ENCODE measurements around the gene PCK2. TPM values are rescaled to one million over a fixed set of nuclear protein-coding genes. Genes with fewer than 3 reads are reported as not detected.
A peak's percentile ranks its signal among the peaks of the same experiment; 100 is the strongest.

The PCK2 gene
- polyA plus RNA-seq, 1 donor = 177 TPM

- Histone ChIP-seq H3K36me3 (ENCODE audit: control insufficient read depth, insufficient read depth, low read length) (peaks cover 32% of the 10 kb centered on the region), H3K27me3 (ENCODE audit: control insufficient read depth, insufficient read depth, low read length) (no peaks in the 10 kb centered on the region), H3K4me3 (ENCODE audit: low read length) (no peak overlapping the region), H3K4me1 (ENCODE audit: control insufficient read depth, insufficient read depth, low read length) (peaks cover 48% of the 10 kb centered on the region), H3K9me3 (ENCODE audit: control insufficient read depth, low read depth, low read length) (no peaks in the 10 kb centered on the region), H3K27ac (ENCODE audit: low read length) (no peak overlapping the region)
- DNase-seq = no peak
- WGBS (ENCODE audit: insufficient coverage, low lambda C conversion rate) = no CpG with 5 or more reads among the region's 13 CpGs
These were observed 44.5 kb downstream of the PCK2 start for GRCh38 chr14:24138396-24139271.

DNA sequence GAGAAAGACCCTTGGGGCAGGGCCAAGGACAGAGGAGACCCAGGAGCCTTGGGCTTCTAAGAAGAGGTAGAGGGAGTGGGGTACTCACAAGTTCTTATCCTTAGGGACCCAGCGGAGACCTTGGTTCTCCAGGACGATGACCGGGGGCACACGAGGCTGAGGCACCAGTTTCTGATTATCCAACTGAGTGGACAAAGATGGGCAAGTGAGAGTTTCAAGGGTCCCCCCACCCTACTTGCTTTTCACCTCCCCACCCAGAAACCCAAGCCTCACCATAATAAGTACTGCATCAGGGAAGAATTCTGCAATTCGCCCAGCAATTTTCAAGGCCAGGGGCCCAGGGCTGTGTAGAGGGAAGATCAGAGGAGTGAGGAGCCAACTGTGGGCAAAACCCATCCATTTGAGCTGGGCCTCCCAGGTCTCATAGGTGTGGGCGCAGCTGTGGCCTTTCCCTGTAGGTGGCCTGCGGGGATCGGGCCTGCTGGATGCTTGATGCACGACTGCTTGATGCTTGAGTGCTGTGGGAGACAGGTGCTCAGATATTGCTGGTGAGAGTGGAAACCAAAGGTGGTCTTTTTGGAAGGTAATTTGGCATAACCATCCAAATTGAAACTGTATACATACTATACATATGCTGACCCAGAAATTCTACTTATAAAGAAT is 45.3 kb downstream of the PCK2 start:
- no peak overlapping the region for H3K27ac ChIP-seq (ENCODE audit: low read length)
- DNase-seq = no peak
- WGBS (ENCODE audit: insufficient coverage, low lambda C conversion rate) = no CpG with 5 or more reads among the region's 9 CpGs
- H3K4me1 ChIP-seq (ENCODE audit: control insufficient read depth, insufficient read depth, low read length) = peaks cover 52% of the 10 kb centered on the region
- H3K27me3 ChIP-seq (ENCODE audit: control insufficient read depth, insufficient read depth, low read length) = no peaks in the 10 kb centered on the region
- H3K4me3 ChIP-seq (ENCODE audit: low read length) = no peak overlapping the region
- peaks cover 38% of the 10 kb centered on the region for H3K36me3 ChIP-seq (ENCODE audit: control insufficient read depth, insufficient read depth, low read length)
- H3K9me3 ChIP-seq (ENCODE audit: control insufficient read depth, low read depth, low read length) = no peaks in the 10 kb centered on the region

DNA sequence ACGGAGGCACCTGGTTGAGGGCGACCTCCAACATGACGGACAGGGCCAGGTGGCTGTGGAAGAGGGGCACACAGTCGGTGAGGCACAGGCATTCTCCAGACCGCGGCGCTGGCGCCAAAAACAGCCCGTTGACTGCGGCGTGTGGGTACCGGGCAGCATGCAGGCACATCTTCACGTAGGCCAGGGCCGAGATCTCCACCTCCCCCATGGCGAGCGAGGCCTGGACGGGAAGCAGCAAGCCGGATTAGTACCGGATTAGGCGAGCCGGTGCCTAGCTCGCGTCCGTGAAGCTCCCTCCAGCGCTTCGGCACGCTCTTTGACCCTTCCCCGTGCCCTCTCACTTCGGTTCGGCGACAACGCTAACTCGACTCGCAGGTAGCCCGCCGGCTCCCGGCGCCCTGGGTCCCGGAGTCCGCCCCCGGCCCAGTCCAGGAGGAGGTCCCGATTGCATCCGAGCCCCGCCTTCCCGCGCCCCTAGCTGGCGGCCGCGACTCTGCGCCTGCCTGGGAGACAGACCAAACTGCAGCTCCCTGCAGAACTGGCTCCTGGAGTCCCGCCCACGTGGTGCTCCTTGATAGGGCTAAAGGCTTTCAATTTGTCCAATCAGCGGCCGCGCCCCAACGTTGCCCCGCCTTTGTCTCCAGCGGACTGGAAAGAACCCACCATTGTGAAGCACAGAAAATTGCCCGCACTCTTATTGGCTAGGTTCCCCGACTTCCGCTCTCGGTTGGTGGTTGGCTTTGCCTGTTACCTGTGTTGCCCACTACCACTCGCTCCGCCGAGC is 47.2 kb downstream of the PCK2 start, which contains the start of gene EMC9:
TSS of gene EMC9 (minus strand) at position 495 of the 784 bp plus-strand sequence. CDS start at position 208, 287 bp downstream.
- H3K27me3 ChIP-seq (ENCODE audit: control insufficient read depth, insufficient read depth, low read length) = no peaks in the 10 kb centered on the region
- DNase-seq = peak; percentile 99 to 100
- H3K36me3 ChIP-seq (ENCODE audit: control insufficient read depth, insufficient read depth, low read length) = peaks cover 40% of the 10 kb centered on the region
- WGBS (ENCODE audit: insufficient coverage, low lambda C conversion rate) = no CpG with 5 or more reads among the region's 65 CpGs
- H3K4me1 ChIP-seq (ENCODE audit: control insufficient read depth, insufficient read depth, low read length) = peaks cover 62% of the 10 kb centered on the region
- no peaks in the 10 kb centered on the region for H3K9me3 ChIP-seq (ENCODE audit: control insufficient read depth, low read depth, low read length)
- H3K27ac ChIP-seq (ENCODE audit: low read length) = peak within 1 kb of the TSS; percentile 95
- H3K4me3 ChIP-seq (ENCODE audit: low read length) = peak within 1 kb of the TSS; percentile 91

- no peaks in the 10 kb centered on the region for H3K27me3 ChIP-seq (ENCODE audit: control insufficient read depth, insufficient read depth, low read length)
- no peak overlapping the region for H3K4me3 ChIP-seq (ENCODE audit: low read length)
- peaks cover 52% of the 10 kb centered on the region for H3K4me1 ChIP-seq (ENCODE audit: control insufficient read depth, insufficient read depth, low read length)
- H3K27ac ChIP-seq (ENCODE audit: low read length) = no peak overlapping the region
- H3K36me3 ChIP-seq (ENCODE audit: control insufficient read depth, insufficient read depth, low read length) = peaks cover 28% of the 10 kb centered on the region
- no peak for DNase-seq
- H3K9me3 ChIP-seq (ENCODE audit: control insufficient read depth, low read depth, low read length) = no peaks in the 10 kb centered on the region
- WGBS (ENCODE audit: insufficient coverage, low lambda C conversion rate) = no CpG with 5 or more reads among the region's 2 CpGs
These were observed 49.4 kb downstream of the PCK2 start for GRCh38 chr14:24143511-24143910.

DNA sequence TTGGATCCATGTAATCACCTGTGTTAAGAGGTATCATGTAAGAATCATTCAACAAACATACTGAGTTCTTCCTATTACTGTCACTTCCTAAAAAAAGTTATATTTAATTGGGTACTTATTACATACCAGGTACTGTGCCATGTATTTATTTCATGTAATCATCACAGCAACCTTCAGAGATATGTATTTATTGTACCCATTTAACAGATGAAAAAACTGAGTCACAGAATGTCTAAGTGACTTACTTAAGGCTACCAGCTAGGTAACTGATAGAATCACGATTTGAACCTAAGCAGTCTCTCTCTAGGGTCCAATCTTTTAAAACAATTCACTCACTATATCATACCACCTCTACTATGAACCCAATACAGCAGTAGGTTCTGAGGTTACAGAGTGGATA is 50.3 kb downstream of the PCK2 start:
- no peak overlapping the region for H3K4me3 ChIP-seq (ENCODE audit: low read length)
- no peak overlapping the region for H3K27ac ChIP-seq (ENCODE audit: low read length)
- H3K9me3 ChIP-seq (ENCODE audit: control insufficient read depth, low read depth, low read length) = no peaks in the 10 kb centered on the region
- no peaks in the 10 kb centered on the region for H3K27me3 ChIP-seq (ENCODE audit: control insufficient read depth, insufficient read depth, low read length)
- H3K36me3 ChIP-seq (ENCODE audit: control insufficient read depth, insufficient read depth, low read length) = peaks cover 26% of the 10 kb centered on the region
- DNase-seq = no peak
- WGBS (ENCODE audit: insufficient coverage, low lambda C conversion rate) = no CpG with 5 or more reads among the region's 1 CpG
- H3K4me1 ChIP-seq (ENCODE audit: control insufficient read depth, insufficient read depth, low read length) = peaks cover 46% of the 10 kb centered on the region

DNA sequence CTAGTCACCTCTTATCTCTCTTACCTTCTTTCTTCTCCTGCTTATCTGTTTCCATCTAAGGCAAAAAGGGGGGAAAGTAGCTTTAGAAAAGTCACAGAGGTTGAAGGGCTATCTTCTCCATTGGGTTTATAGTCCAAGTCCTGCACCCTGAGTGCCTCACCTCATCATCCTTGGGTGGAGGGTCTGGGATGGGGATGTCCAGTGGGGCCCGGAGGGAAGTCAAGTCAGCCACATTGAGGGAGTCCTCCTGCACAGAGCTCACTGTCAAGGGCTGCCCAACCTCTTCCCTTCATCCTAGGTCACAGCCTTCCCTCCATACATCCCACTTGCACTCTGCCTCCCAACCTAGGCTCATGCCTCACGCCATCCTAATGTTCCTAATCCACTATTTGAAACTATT is 51.1 kb downstream of the PCK2 start:
- H3K27ac ChIP-seq (ENCODE audit: low read length) = peak overlapping the region; percentile 88
- no CpG with 5 or more reads among the region's 2 CpGs for WGBS (ENCODE audit: insufficient coverage, low lambda C conversion rate)
- no peaks in the 10 kb centered on the region for H3K27me3 ChIP-seq (ENCODE audit: control insufficient read depth, insufficient read depth, low read length)
- peaks cover 30% of the 10 kb centered on the region for H3K36me3 ChIP-seq (ENCODE audit: control insufficient read depth, insufficient read depth, low read length)
- H3K4me1 ChIP-seq (ENCODE audit: control insufficient read depth, insufficient read depth, low read length) = peaks cover 43% of the 10 kb centered on the region
- DNase-seq = no peak
- no peaks in the 10 kb centered on the region for H3K9me3 ChIP-seq (ENCODE audit: control insufficient read depth, low read depth, low read length)
- H3K4me3 ChIP-seq (ENCODE audit: low read length) = peak overlapping the region; percentile 83

DNA sequence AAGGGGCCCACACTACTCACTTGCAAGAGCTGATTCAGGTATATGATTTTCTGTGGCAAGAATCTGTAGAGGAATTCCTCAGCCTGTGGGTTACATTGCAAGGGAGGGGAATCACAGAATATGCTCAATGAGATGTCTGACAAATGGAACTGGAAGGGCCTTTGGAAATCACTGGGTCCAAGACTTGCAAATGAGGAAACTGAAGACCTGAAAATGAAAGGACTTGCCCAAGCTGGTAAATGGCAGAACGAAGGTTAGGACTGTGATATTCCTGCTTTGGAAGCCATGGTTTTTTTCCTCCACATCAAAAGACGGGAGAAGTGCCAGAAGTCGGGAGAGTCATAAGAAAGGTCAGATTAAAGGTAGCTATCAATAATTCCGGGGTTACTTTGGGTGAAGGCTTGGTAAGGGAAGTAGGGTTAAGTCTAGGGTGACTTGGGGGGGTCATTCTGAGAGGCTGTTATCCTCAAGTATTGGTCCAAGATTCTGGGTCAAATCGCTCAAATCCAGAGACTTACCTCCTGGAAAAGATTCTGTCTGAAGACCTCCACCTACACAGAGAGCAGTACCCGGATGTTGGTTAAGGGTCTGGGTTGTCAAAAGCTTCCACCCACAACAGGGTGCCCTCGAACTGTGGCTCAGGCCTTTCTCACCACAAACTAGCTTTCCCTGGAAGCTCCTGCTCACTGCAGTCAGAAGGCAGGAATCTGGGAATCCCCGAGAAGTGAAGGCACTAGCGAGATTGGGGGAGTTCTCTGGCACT is 51.8 kb downstream of the PCK2 start:
- Histone ChIP-seq H3K4me3 (ENCODE audit: low read length) (peak overlapping the region; percentile 83), H3K4me1 (ENCODE audit: control insufficient read depth, insufficient read depth, low read length) (peaks cover 43% of the 10 kb centered on the region), H3K27me3 (ENCODE audit: control insufficient read depth, insufficient read depth, low read length) (no peaks in the 10 kb centered on the region), H3K36me3 (ENCODE audit: control insufficient read depth, insufficient read depth, low read length) (peaks cover 37% of the 10 kb centered on the region), H3K27ac (ENCODE audit: low read length) (peak overlapping the region; percentile 88), H3K9me3 (ENCODE audit: control insufficient read depth, low read depth, low read length) (no peaks in the 10 kb centered on the region)
- no peak for DNase-seq
- no CpG with 5 or more reads among the region's 9 CpGs for WGBS (ENCODE audit: insufficient coverage, low lambda C conversion rate)

- H3K36me3 ChIP-seq (ENCODE audit: control insufficient read depth, insufficient read depth, low read length) = peaks cover 43% of the 10 kb centered on the region
- no peaks in the 10 kb centered on the region for H3K27me3 ChIP-seq (ENCODE audit: control insufficient read depth, insufficient read depth, low read length)
- H3K9me3 ChIP-seq (ENCODE audit: control insufficient read depth, low read depth, low read length) = no peaks in the 10 kb centered on the region
- H3K4me1 ChIP-seq (ENCODE audit: control insufficient read depth, insufficient read depth, low read length) = peaks cover 43% of the 10 kb centered on the region
- peak; percentile 97 to 99 for DNase-seq
- peak within 1 kb of the TSS; percentile 88 for H3K27ac ChIP-seq (ENCODE audit: low read length)
- WGBS (ENCODE audit: insufficient coverage, low lambda C conversion rate) = 0% methylated on average over 3 of the region's 25 CpGs
- H3K4me3 ChIP-seq (ENCODE audit: low read length) = peak within 1 kb of the TSS; percentile 83
These were observed 52.4 kb downstream of the PCK2 start, which contains the start of gene PSME2 for GRCh38 chr14:24146453-24146977. TSS of gene PSME2 (minus strand) at chr14:24146610. CDS start at chr14:24146581, 29 bp downstream.

- H3K4me3 ChIP-seq (ENCODE audit: low read length) = peak within 1 kb of the TSS; percentile 83
- peak within 1 kb of the TSS; percentile 88 for H3K27ac ChIP-seq (ENCODE audit: low read length)
- H3K27me3 ChIP-seq (ENCODE audit: control insufficient read depth, insufficient read depth, low read length) = no peaks in the 10 kb centered on the region
- peaks cover 42% of the 10 kb centered on the region for H3K4me1 ChIP-seq (ENCODE audit: control insufficient read depth, insufficient read depth, low read length)
- DNase-seq = peak; percentile 97 to 98
- no CpG with 5 or more reads among the region's 57 CpGs for WGBS (ENCODE audit: insufficient coverage, low lambda C conversion rate)
- peaks cover 50% of the 10 kb centered on the region for H3K36me3 ChIP-seq (ENCODE audit: control insufficient read depth, insufficient read depth, low read length)
- H3K9me3 ChIP-seq (ENCODE audit: control insufficient read depth, low read depth, low read length) = no peaks in the 10 kb centered on the region
These were observed 53.1 kb downstream of the PCK2 start, which contains the start of gene RNF31 for GRCh38 chr14:24146978-24147760. TSS of gene RNF31 (plus strand) at chr14:24147498. CDS start at chr14:24147699, 201 bp downstream.
